ENCODE data around the gene FAF2.
"Not testable (repeated sequence)": the region's sequence is repeated elsewhere in the genome, so short reads cannot be mapped to it uniquely, and the experiment has no call there.

The FAF2 gene

DNA sequence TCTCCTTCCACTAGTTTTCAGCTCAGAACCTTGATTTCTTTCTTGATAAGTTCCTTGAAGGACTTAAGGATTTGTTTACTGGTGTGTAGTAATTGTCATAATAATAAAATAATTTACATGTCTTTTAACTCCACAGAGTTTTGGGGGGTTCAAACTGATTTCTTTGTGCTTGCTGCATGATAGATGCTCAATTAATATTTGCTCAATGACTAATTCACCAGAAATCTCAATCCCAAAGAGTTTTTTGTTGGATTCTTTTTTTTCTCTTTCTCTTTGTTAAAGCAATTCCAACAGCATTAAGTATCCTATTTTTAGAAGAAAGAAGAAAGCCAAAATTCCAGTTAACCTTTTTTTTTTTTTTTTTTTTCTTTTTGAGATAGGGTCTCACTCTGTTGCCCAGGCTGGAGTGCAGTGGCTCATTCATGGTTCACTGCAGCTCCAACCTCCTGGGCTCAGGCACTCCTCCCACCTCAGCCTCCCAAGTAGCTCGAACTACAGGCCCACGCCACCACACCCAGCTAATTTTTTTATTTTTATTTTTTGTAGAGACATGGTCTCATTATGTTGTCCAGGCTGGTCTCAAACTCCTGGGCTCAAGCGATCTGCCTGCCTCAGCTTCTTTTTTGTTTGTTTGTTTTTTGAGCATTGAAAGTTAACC lies 10.8 kb downstream of the FAF2 start:
- DNase-seq (ENCODE audit: low read depth): no peak

DNA sequence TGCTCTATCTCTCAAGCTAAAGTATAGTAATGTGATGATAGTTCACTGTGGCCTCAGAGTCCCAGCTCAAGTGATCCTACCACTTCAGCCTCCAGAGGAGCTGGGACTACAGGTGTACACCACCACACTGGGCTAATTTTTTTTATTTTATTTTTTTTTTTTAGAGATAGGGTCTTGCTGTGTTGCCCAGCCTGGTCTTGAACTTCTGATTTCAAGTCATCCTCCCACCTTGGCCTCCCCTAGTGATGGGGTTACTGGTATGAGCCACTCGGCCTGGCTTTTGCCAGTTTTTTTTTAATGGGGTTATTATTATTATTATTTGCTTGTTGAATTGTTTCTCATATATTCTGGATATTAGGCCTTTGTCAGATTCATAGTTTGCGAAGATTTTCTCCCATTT lies 13.2 kb downstream of the FAF2 start:
- DNase-seq (ENCODE audit: low read depth): no peak

- no peak for DNase-seq (ENCODE audit: low read depth)
Measured at GRCh38 chr5:176463113-176463764, 15.1 kb downstream of the FAF2 start.

- peak; percentile 82 for DNase-seq (ENCODE audit: low read depth)
Measured at GRCh38 chr5:176466245-176466871, 18.2 kb downstream of the FAF2 start.

GRCh38 chr5:176469296-176469695 lies 21.1 kb downstream of the FAF2 start:
- DNase-seq (ENCODE audit: low read depth): peak; percentile 81

- DNase-seq (ENCODE audit: low read depth): no peak
Measured at GRCh38 chr5:176470539-176470938, 22.4 kb downstream of the FAF2 start.

- no peak for DNase-seq (ENCODE audit: low read depth)
Measured at GRCh38 chr5:176471098-176471497, 22.9 kb downstream of the FAF2 start.

GRCh38 chr5:176473335-176474006 lies 25.3 kb downstream of the FAF2 start:
- no peak for DNase-seq (ENCODE audit: low read depth)

DNA sequence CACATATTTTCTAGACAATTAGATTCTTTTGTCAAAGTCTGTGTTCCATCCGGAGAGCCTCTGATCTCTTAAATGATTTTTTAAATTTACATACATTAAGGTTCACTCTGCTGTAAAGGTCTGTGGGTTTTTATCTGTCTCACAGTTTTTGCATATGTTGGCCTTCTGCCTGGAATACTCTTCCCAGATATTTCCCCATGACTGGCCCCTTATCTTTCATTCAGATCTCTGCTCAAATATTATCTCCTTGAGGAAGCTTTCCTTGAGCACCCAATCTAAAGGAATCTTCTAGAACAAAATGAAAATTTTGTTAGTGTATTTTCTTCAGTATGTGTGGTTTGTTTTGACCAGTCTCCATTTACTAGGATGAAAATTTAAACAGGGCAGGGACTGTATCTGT lies 26.3 kb downstream of the FAF2 start:
- DNase-seq (ENCODE audit: low read depth): no peak

DNA sequence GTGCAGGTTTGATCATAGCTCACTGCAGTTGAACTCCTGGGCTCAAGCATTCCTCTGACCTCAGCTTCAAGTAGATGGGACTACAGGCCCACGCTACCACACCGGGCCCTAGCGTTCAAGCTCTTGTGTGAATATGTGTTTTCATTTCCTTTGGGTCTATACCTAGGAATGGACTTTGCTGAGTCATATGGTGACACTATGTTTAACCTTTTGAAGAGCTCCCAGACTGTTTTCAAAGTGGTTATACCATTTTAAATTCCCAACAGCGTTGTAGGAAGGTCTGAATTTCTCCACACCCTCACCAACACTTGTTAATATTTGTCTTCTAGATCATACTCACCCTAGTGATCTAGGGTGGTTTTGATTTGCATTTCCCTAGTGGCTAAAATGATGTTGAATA lies 33.5 kb downstream of the FAF2 start:
- DNase-seq (ENCODE audit: low read depth): no peak

GRCh38 chr5:176485176-176485575 lies 37.0 kb downstream of the FAF2 start:
- no peak for DNase-seq (ENCODE audit: low read depth)

- no peak for DNase-seq (ENCODE audit: low read depth)
Measured at GRCh38 chr5:176486189-176486757, 38.1 kb downstream of the FAF2 start.

- not testable (repeated sequence) for DNase-seq (ENCODE audit: low read depth)
Measured at GRCh38 chr5:176487160-176487559, 39.0 kb downstream of the FAF2 start.

- DNase-seq (ENCODE audit: low read depth): no peak
Measured at GRCh38 chr5:176489077-176489476, 40.9 kb downstream of the FAF2 start.

- no peak for DNase-seq (ENCODE audit: low read depth)
Measured at GRCh38 chr5:176490301-176490700, 42.1 kb downstream of the FAF2 start.

DNA sequence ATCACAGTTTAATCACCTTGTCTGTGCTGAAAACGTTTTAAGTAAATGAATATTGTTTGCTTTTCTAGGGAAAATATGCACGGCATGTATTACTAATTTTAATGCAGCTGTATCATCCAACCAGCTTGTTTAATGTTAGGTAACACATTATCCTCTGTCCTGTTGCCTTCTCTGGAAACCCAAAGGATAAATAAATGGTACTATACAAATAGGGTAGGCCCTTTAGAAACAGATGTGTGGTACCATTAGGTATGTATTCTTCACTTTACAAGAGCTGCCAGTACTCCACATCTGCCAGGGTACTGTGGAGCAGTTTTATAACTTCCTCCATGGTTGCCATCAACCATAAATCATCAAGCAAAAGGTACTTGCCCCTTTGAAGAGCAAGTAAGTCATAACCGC lies 42.9 kb downstream of the FAF2 start:
- DNase-seq (ENCODE audit: low read depth): no peak

DNA sequence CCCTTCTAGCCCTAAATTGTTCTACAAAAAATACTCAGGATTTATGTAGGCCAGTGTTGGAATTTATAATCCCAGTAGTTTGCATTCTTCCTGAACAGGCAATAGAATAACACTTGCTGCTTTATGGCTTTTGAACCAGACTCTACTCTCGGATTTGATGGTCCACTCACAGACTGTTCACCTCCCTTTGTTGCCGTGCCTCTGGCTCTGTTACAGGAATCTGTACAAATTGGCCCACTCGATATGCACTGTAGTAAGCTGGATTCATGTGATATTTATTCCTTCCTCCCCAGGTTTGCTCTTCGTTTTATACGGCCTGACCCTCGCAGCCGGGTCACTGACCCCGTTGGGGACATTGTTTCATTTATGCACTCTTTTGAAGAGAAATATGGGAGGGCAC lies 43.7 kb downstream of the FAF2 start:
- no peak for DNase-seq (ENCODE audit: low read depth)

GRCh38 chr5:176492431-176492830 lies 44.2 kb downstream of the FAF2 start:
- DNase-seq (ENCODE audit: low read depth): no peak

- DNase-seq (ENCODE audit: low read depth): peak; percentile 15
Measured at GRCh38 chr5:176497852-176498251, 49.7 kb downstream of the FAF2 start.

GRCh38 chr5:176499273-176499672 lies 51.1 kb downstream of the FAF2 start:
- DNase-seq (ENCODE audit: low read depth): no peak

- peak; percentile 74 for DNase-seq (ENCODE audit: low read depth)
Measured at GRCh38 chr5:176500511-176500910, 52.3 kb downstream of the FAF2 start.

DNA sequence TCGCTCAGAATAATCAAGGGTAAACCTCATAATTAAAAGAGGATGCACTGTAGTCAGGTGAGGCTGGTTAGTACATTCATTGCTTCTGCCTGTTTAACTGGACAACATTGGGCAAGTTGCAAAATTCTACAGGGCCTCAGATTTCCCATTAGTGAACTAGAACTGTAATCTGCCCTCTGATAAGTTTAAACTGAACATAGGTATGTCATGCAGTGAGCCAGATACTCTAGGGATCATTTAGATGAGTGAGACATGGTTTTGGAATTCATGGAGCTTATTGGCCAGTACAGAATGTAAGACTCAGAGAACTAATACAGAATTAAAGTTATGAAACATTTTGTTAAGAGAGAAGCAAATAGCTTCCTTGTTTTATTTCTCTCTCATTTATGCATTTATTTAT lies 53.1 kb downstream of the FAF2 start:
- DNase-seq (ENCODE audit: low read depth): peak; percentile 89

DNA sequence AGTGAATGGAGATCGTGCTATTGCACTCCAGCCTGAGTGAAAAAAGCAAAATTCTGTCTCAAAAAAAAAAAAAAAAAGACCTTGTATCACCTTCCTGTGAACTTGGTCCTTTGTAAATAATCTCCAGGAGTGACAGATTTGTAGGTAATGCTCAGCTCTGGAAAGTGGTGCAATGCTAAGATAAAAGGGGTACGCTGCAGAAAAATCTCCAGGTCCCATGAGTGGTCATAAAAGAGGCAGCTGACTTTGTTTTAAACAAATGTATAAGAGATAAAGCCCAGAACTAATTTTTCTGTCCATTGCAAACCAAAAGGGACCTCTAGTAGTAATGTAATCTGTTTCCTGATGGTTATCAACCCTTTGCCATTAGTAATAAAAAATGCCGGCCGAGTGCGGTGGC lies 55.3 kb downstream of the FAF2 start:
- no peak for DNase-seq (ENCODE audit: low read depth)
